Measurements from ENCODE around the gene ZNF14.
A peak's percentile ranks its signal among the peaks of the same experiment; 100 is the strongest.

Gene ZNF14

DNA sequence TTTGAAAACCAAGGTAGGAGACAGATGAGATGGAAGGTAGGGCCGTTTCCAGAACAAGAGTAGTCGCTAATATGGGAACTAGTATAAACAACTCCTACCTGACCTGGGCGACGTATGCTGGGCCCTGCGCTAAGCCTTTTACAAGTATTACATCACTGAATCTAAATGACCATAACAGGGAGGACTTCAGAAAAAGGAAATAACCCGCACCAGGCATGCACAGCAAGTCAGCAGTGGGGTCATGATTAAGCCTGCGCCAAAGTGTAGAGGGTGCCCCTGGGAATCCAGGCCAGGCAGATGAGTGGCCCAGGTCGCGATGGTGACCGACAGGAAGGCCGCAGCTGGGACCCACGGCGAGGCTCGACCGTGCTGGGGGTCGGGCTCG lies 70.0 kb downstream of the ZNF14 start:
- Histone ChIP-seq H2AFZ (ENCODE audit: low read length) (peak overlapping the region; percentile 92), H3K27ac (replicated peaks; ENCODE audit: low read length) (no peak overlapping the region), H4K8ac (ENCODE audit: low read depth, low read length) (peak overlapping the region; percentile 45)

DNA sequence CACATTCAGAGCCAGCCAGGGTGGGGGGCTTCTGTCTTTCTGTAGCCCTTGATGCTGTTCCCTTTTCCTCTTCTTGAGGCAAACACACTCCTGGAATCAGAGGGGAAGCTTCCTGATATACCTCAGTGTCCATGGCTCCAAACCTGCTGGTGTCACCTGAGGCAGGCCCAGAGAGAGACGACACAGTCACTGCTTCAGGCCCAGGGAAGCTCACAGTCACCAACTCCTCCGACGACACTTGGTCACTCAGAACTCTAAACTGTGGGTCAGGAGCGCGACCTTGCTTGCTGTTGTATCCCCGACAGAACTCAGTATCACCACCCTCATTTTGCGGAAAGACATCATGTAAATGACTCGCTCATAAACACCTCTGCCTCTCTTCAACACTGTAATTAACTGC lies 70.6 kb downstream of the ZNF14 start:
- no peak overlapping the region for H2BK120ac ChIP-seq (ENCODE audit: low read depth, low read length)
- no peaks in the 10 kb centered on the region for H3K27me3 ChIP-seq (ENCODE audit: control insufficient read depth in 3 of 3, insufficient read depth in 3 of 3, low read depth in 1 of 3, low read length in 3 of 3)
- H3K9me3 ChIP-seq (replicated peaks in 1 of 2; ENCODE audit: control insufficient read depth in 2 of 2, insufficient read depth in 1 of 2, low read depth in 1 of 2, low read length in 2 of 2), result no peaks in the 10 kb centered on the region
- no peak overlapping the region for H3K23ac ChIP-seq (ENCODE audit: low read depth, low read length, poor library complexity)
- H3K9ac ChIP-seq (ENCODE audit: low read depth, low read length, poor library complexity), result no peak overlapping the region
- H2AK5ac ChIP-seq (ENCODE audit: low read depth, low read length), result no peak overlapping the region
- no peak overlapping the region for H2BK12ac ChIP-seq (ENCODE audit: low read length)
- no peak overlapping the region for H2BK15ac ChIP-seq (ENCODE audit: low read length)
- no peak for DNase-seq (ENCODE audit: low spot score)
- H4K91ac ChIP-seq (ENCODE audit: low read depth, low read length, poor library complexity), result no peak overlapping the region
- H3K14ac ChIP-seq (ENCODE audit: low read length), result no peak overlapping the region
- H3K4me1 ChIP-seq (ENCODE audit: control insufficient read depth in 2 of 2, insufficient read depth in 1 of 2, low read depth in 1 of 2, low read length in 2 of 2), result peaks cover 11 to 14% of the 10 kb centered on the region in 2 donors
- no peak overlapping the region for H2AFZ ChIP-seq (ENCODE audit: low read length)
- no peak overlapping the region for H4K8ac ChIP-seq (ENCODE audit: low read depth, low read length)
- no peak overlapping the region for H3K18ac ChIP-seq (ENCODE audit: low read length)
- peak overlapping the region in 1 of 2 donors; percentile 88 for H3K4me3 ChIP-seq (ENCODE audit: low read length in 2 of 2)
- no CpG with 5 or more reads among the region's 8 CpGs for WGBS, 2 donors (ENCODE audit: extremely low coverage in 2 of 2, insufficient read length in 2 of 2, insufficient replicate concordance in 1 of 2)
- H2BK5ac ChIP-seq (ENCODE audit: low read length), result no peak overlapping the region
- no peak overlapping the region for H3K4ac ChIP-seq (ENCODE audit: low read length)
- peaks cover 22 to 42% of the 10 kb centered on the region in 2 donors for H3K36me3 ChIP-seq (replicated peaks in 1 of 2; ENCODE audit: control insufficient read depth in 2 of 2, insufficient read depth in 2 of 2, low read length in 2 of 2)
- H3K4me2 ChIP-seq (ENCODE audit: insufficient read depth, low read length, poor library complexity, severe bottlenecking), result peak overlapping the region; percentile 99
- H3K79me1 ChIP-seq (ENCODE audit: low read depth, low read length), result peaks cover 8% of the 10 kb centered on the region
- no peak overlapping the region for H3K27ac ChIP-seq (replicated peaks; ENCODE audit: low read length)

More for the DNA sequence above, 70.0 kb downstream of the ZNF14 start:
- H3K4me3 ChIP-seq (ENCODE audit: low read length in 2 of 2), result peak overlapping the region; percentile 88 to 97
- peak overlapping the region; percentile 69 for H2BK5ac ChIP-seq (ENCODE audit: low read length)
- peak overlapping the region; percentile 85 for H4K91ac ChIP-seq (ENCODE audit: low read depth, low read length, poor library complexity)
- H2BK15ac ChIP-seq (ENCODE audit: low read length), result peak overlapping the region; percentile 77
- no peak overlapping the region for H2BK12ac ChIP-seq (ENCODE audit: low read length)
- H3K23ac ChIP-seq (ENCODE audit: low read depth, low read length, poor library complexity), result peak overlapping the region; percentile 98
- peak overlapping the region; percentile 26 for H2BK120ac ChIP-seq (ENCODE audit: low read depth, low read length)
- no peak for DNase-seq (ENCODE audit: low spot score)
- WGBS, 2 donors (ENCODE audit: extremely low coverage in 2 of 2, insufficient read length in 2 of 2, insufficient replicate concordance in 1 of 2), result no CpG with 5 or more reads among the region's 17 CpGs
- peaks cover 19 to 37% of the 10 kb centered on the region in 2 donors for H3K36me3 ChIP-seq (replicated peaks in 1 of 2; ENCODE audit: control insufficient read depth in 2 of 2, insufficient read depth in 2 of 2, low read length in 2 of 2)
- peak overlapping the region; percentile 96 for H3K9ac ChIP-seq (ENCODE audit: low read depth, low read length, poor library complexity)
- H3K18ac ChIP-seq (ENCODE audit: low read length), result peak overlapping the region; percentile 89
- peak overlapping the region; percentile 99 for H3K4me2 ChIP-seq (ENCODE audit: insufficient read depth, low read length, poor library complexity, severe bottlenecking)
- no peaks in the 10 kb centered on the region for H3K9me3 ChIP-seq (replicated peaks in 1 of 2; ENCODE audit: control insufficient read depth in 2 of 2, insufficient read depth in 1 of 2, low read depth in 1 of 2, low read length in 2 of 2)
- H3K4me1 ChIP-seq (ENCODE audit: control insufficient read depth in 2 of 2, insufficient read depth in 1 of 2, low read depth in 1 of 2, low read length in 2 of 2), result peaks cover 11 to 14% of the 10 kb centered on the region in 2 donors
- H3K4ac ChIP-seq (ENCODE audit: low read length), result no peak overlapping the region
- peak overlapping the region; percentile 92 for H2AK5ac ChIP-seq (ENCODE audit: low read depth, low read length)
- H3K27me3 ChIP-seq (ENCODE audit: control insufficient read depth in 3 of 3, insufficient read depth in 3 of 3, low read depth in 1 of 3, low read length in 3 of 3), result no peaks in the 10 kb centered on the region
- H3K14ac ChIP-seq (ENCODE audit: low read length), result peak overlapping the region; percentile 39
- H3K79me1 ChIP-seq (ENCODE audit: low read depth, low read length), result peaks cover 8% of the 10 kb centered on the region

DNA sequence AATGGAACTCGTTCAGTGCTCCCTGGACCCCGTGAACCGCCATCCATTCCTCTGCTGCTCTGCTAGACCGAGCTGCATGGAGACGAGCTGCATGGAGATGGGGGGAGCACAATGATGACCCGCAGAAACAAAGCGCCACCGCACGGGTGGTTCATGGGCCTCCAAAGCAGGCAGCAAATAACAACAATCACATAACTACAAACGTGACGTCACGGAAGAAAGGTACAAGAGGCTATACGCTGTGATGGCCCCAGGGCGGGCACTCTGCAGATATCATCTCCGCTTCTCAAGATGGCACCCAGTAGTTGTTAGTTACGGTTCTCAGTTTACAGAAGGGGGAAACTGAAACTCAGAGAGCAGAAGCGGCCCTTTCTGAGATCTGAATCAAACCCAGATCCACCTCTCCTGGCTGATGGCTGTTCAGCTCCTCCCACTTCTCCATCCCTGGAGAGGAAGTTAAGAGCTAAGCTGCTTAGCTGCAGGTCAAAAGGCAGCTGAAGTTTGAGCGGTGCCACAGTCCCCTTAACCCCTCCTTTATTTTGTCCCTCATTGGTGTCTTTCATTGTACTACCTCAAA lies 71.1 kb downstream of the ZNF14 start:
- WGBS, 2 donors (ENCODE audit: extremely low coverage in 2 of 2, insufficient read length in 2 of 2, insufficient replicate concordance in 1 of 2), result no CpG with 5 or more reads among the region's 18 CpGs
- Histone ChIP-seq H3K4me2 (ENCODE audit: insufficient read depth, low read length, poor library complexity, severe bottlenecking) (no peak overlapping the region), H2AFZ (ENCODE audit: low read length) (no peak overlapping the region), H4K91ac (ENCODE audit: low read depth, low read length, poor library complexity) (no peak overlapping the region), H2BK5ac (ENCODE audit: low read length) (no peak overlapping the region), H3K4ac (ENCODE audit: low read length) (no peak overlapping the region), H3K18ac (ENCODE audit: low read length) (no peak overlapping the region), H2AK5ac (ENCODE audit: low read depth, low read length) (no peak overlapping the region), H3K9ac (ENCODE audit: low read depth, low read length, poor library complexity) (no peak overlapping the region), H3K14ac (ENCODE audit: low read length) (no peak overlapping the region), H3K79me1 (ENCODE audit: low read depth, low read length) (peaks cover 8% of the 10 kb centered on the region), H3K4me1 (ENCODE audit: control insufficient read depth in 2 of 2, insufficient read depth in 1 of 2, low read depth in 1 of 2, low read length in 2 of 2) (peaks cover 11 to 14% of the 10 kb centered on the region in 2 donors), H3K4me3 (ENCODE audit: low read length in 2 of 2) (peak overlapping the region in 1 of 2 donors; percentile 88), H3K36me3 (replicated peaks in 1 of 2; ENCODE audit: control insufficient read depth in 2 of 2, insufficient read depth in 2 of 2, low read length in 2 of 2) (peaks cover 28 to 48% of the 10 kb centered on the region in 2 donors), H3K9me3 (replicated peaks in 1 of 2; ENCODE audit: control insufficient read depth in 2 of 2, insufficient read depth in 1 of 2, low read depth in 1 of 2, low read length in 2 of 2) (no peaks in the 10 kb centered on the region), H4K8ac (ENCODE audit: low read depth, low read length) (no peak overlapping the region), H2BK120ac (ENCODE audit: low read depth, low read length) (no peak overlapping the region), H2BK12ac (ENCODE audit: low read length) (no peak overlapping the region), H3K23ac (ENCODE audit: low read depth, low read length, poor library complexity) (no peak overlapping the region), H2BK15ac (ENCODE audit: low read length) (no peak overlapping the region), H3K27me3 (ENCODE audit: control insufficient read depth in 3 of 3, insufficient read depth in 3 of 3, low read depth in 1 of 3, low read length in 3 of 3) (no peaks in the 10 kb centered on the region), H3K27ac (replicated peaks; ENCODE audit: low read length) (no peak overlapping the region)
- DNase-seq (ENCODE audit: low spot score), result no peak

DNA sequence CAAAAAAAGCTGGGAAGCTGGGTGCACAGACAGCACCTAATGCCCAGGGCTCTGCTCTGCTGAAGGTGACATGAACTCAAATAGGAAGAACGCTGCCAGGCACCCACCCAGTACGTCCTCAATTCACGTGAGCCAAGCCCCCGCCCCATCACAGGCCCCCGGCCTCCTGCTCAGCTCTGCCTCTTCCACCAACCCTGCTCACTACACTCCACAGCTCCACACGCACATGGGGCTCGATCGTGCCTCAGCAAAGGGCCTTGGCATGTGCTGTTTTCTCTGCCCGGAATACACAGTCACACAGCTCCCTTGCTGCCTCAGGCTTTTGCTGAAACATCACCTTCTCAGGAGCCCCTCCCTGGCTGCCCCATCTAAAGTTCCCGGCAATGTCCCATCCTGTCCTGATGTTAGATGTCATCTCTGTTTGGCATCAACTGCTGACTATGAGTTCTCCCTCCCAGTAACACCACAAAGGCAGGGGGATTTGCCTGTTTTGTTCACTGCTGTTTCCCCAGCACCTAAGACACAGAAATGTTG lies 71.7 kb downstream of the ZNF14 start:
- H2BK120ac ChIP-seq (ENCODE audit: low read depth, low read length), result no peak overlapping the region
- no peak overlapping the region for H3K9ac ChIP-seq (ENCODE audit: low read depth, low read length, poor library complexity)
- H3K4ac ChIP-seq (ENCODE audit: low read length), result no peak overlapping the region
- peak overlapping the region; percentile 45 to 88 for H3K4me3 ChIP-seq (ENCODE audit: low read length in 2 of 2)
- no peaks in the 10 kb centered on the region for H3K27me3 ChIP-seq (ENCODE audit: control insufficient read depth in 3 of 3, insufficient read depth in 3 of 3, low read depth in 1 of 3, low read length in 3 of 3)
- H3K79me1 ChIP-seq (ENCODE audit: low read depth, low read length), result peaks cover 11% of the 10 kb centered on the region
- no peak overlapping the region for H3K27ac ChIP-seq (replicated peaks; ENCODE audit: low read length)
- peaks cover 33 to 54% of the 10 kb centered on the region in 2 donors for H3K36me3 ChIP-seq (replicated peaks in 1 of 2; ENCODE audit: control insufficient read depth in 2 of 2, insufficient read depth in 2 of 2, low read length in 2 of 2)
- H2AFZ ChIP-seq (ENCODE audit: low read length), result no peak overlapping the region
- no peak overlapping the region for H3K14ac ChIP-seq (ENCODE audit: low read length)
- H2AK5ac ChIP-seq (ENCODE audit: low read depth, low read length), result no peak overlapping the region
- no peak overlapping the region for H4K8ac ChIP-seq (ENCODE audit: low read depth, low read length)
- no peak overlapping the region for H3K18ac ChIP-seq (ENCODE audit: low read length)
- H3K23ac ChIP-seq (ENCODE audit: low read depth, low read length, poor library complexity), result no peak overlapping the region
- no CpG with 5 or more reads among the region's 10 CpGs for WGBS, 2 donors (ENCODE audit: extremely low coverage in 2 of 2, insufficient read length in 2 of 2, insufficient replicate concordance in 1 of 2)
- H3K9me3 ChIP-seq (replicated peaks in 1 of 2; ENCODE audit: control insufficient read depth in 2 of 2, insufficient read depth in 1 of 2, low read depth in 1 of 2, low read length in 2 of 2), result no peaks in the 10 kb centered on the region
- no peak overlapping the region for H4K91ac ChIP-seq (ENCODE audit: low read depth, low read length, poor library complexity)
- H2BK5ac ChIP-seq (ENCODE audit: low read length), result no peak overlapping the region
- no peak for DNase-seq (ENCODE audit: low spot score)
- no peak overlapping the region for H3K4me2 ChIP-seq (ENCODE audit: insufficient read depth, low read length, poor library complexity, severe bottlenecking)
- H2BK12ac ChIP-seq (ENCODE audit: low read length), result no peak overlapping the region
- no peak overlapping the region for H2BK15ac ChIP-seq (ENCODE audit: low read length)
- H3K4me1 ChIP-seq (ENCODE audit: control insufficient read depth in 2 of 2, insufficient read depth in 1 of 2, low read depth in 1 of 2, low read length in 2 of 2), result peaks cover 11 to 14% of the 10 kb centered on the region in 2 donors

Data from neuronal stem cell (in vitro differentiated cells).